Kidney epithelial cell (primary cell): ENCODE measurements around the gene AKAP12. TPM values are rescaled to one million over a fixed set of nuclear protein-coding genes. Genes with fewer than 3 reads are reported as not detected.
A peak's percentile ranks its signal among the peaks of the same experiment; 100 is the strongest.

ENCODE experiments used
- DNase-seq: peaks from one replicate; pipeline ENCODE4 v3.0.0-alpha.2; 2010; ENCODE audit warnings: low read depth
- H3K27me3 ChIP-seq: 2 replicates; pipeline ENCODE4 v1.6.0; 2011; ENCODE audit warnings: low read length; ENCODE audit not compliant: control insufficient read depth, insufficient read depth
- H3K36me3 ChIP-seq: 2 replicates; pipeline ENCODE4 v1.5.1; 2011; ENCODE audit warnings: low read length; ENCODE audit not compliant: control insufficient read depth, insufficient read depth
- H3K4me3 ChIP-seq: 2 replicates; pipeline ENCODE4 v1.5.1; 2011; ENCODE audit warnings: low read depth, mild to moderate bottlenecking, control low read depth, low read length
- CTCF ChIP-seq: IDR thresholded peaks from 2 replicates; pipeline ENCODE4 v1.5.1; 2011; ENCODE audit warnings: mild to moderate bottlenecking, moderate library complexity, low read length, control low read depth, inconsistent platforms; ENCODE audit not compliant: insufficient read depth, poor library complexity, severe bottlenecking
- total RNA-seq: library from RNA; depleted of rRNA; stranded (reverse); fragments of >200 nt; gene quantifications from 2 replicates; pipeline ENCODE4 v1.2.3, GENCODE V29; 2015

AKAP12 gene
- total RNA-seq, 1 donor from 2014 or later, result 581 TPM

- no peak for TF ChIP-seq CTCF
- no peak for DNase-seq
- H3K36me3 ChIP-seq, result peaks cover under 1% of the 10 kb centered on the region
- H3K4me3 ChIP-seq, result no peak overlapping the region
- H3K27me3 ChIP-seq, result no peaks in the 10 kb centered on the region
Observed at GRCh38 chr6:151285122-151285521, 45.4 kb downstream of the AKAP12 start.

GRCh38 chr6:151286214-151286613 lies 46.4 kb downstream of the AKAP12 start:
- H3K36me3 ChIP-seq, result peaks cover 2% of the 10 kb centered on the region
- DNase-seq, result no peak
- TF ChIP-seq CTCF, result no peak
- H3K4me3 ChIP-seq, result no peak overlapping the region
- no peaks in the 10 kb centered on the region for H3K27me3 ChIP-seq

- DNase-seq, result no peak
Observed at GRCh38 chr6:151288712-151289398, 49.1 kb downstream of the AKAP12 start.

GRCh38 chr6:151289399-151290007 lies 49.7 kb downstream of the AKAP12 start:
- Histone ChIP-seq H3K4me3 (no peak overlapping the region), H3K36me3 (peaks cover 2% of the 10 kb centered on the region), H3K27me3 (no peaks in the 10 kb centered on the region)
- no peak for TF ChIP-seq CTCF
- DNase-seq, result no peak

More at GRCh38 chr6:151288712-151289398, 49.1 kb downstream of the AKAP12 start:
- no peak for TF ChIP-seq CTCF
- Histone ChIP-seq H3K36me3 (peaks cover 2% of the 10 kb centered on the region), H3K27me3 (no peaks in the 10 kb centered on the region), H3K4me3 (no peak overlapping the region)

GRCh38 chr6:151290877-151291721 lies 51.3 kb downstream of the AKAP12 start:
- Histone ChIP-seq H3K27me3 (no peaks in the 10 kb centered on the region), H3K36me3 (peaks cover 2% of the 10 kb centered on the region), H3K4me3 (no peak overlapping the region)
- TF ChIP-seq CTCF, result no peak
- DNase-seq, result peak; percentile 58
